Stomach (tissue), 9 donors: Measurements from ENCODE around the gene PBX3. TPM values are rescaled to one million over a fixed set of nuclear protein-coding genes. Genes with fewer than 3 reads are reported as not detected.

Source experiments
- DNase-seq, 2 donors: peaks; one replicate each; pipeline versions ENCODE4 v3.0.0 to v3.0.0-alpha.2; 2013 to 2019
- H3K27ac ChIP-seq, 5 donors: fragments of 200-600 bp in 4 of 5; sonication (generic) in 4 of 5; one replicate each; pipeline ENCODE4 v1.5.1; 2013 to 2019; ENCODE audit warnings: mild to moderate bottlenecking in 1 of 5, moderate library complexity in 1 of 5
- H3K27me3 ChIP-seq, 3 donors: fragments of 200-600 bp; sonication (generic); one replicate each; pipeline ENCODE4 v1.5.1; 2017 to 2019; ENCODE audit warnings: mixed run types in 1 of 3
- H3K36me3 ChIP-seq, 4 donors: fragments of 200-600 bp; sonication (generic); 1 replicate in 3 of 4; 2 replicates in 1 of 4; pipeline ENCODE4 v1.5.1; 2016 to 2019
- H3K4me1 ChIP-seq, 4 donors: fragments of 200-600 bp; sonication (generic); one replicate each; pipeline ENCODE4 v1.5.1; 2016 to 2019
- H3K4me3 ChIP-seq, 4 donors: fragments of 200-600 bp; sonication (generic) in 3 of 4; one replicate each; pipeline ENCODE4 v1.5.1; 2016 to 2019; ENCODE audit warnings: mild to moderate bottlenecking in 1 of 4
- H3K9me3 ChIP-seq, 4 donors: fragments of 200-600 bp; sonication (generic); one replicate each; pipeline ENCODE4 v1.5.1; 2016 to 2019
- CTCF ChIP-seq, 7 experiments: fragments of 450-650 bp in 4 of 7; fragments of 200-600 bp in 3 of 7; sonication (generic) in 3 of 7; IDR thresholded peaks; one replicate each; pipeline ENCODE4 v1.5.1; 2016 to 2019; ENCODE audit warnings: antibody characterized with exemption in 7 of 7, control low read depth in 2 of 7, mild to moderate bottlenecking in 1 of 7
- EP300 ChIP-seq: sonication (generic); formaldehyde crosslinking; IDR thresholded peaks from one replicate; pipeline ENCODE4 v1.6.1; 2017; ENCODE audit warnings: antibody characterized with exemption
- POLR2A ChIP-seq, 4 donors: fragments of 450-650 bp; IDR thresholded peaks; one replicate each; pipeline ENCODE4 v1.6.1; 2016; ENCODE audit warnings: antibody characterized with exemption in 4 of 4, control low read depth in 2 of 4, mild to moderate bottlenecking in 1 of 4, moderate library complexity in 1 of 4
- POLR2AphosphoS5 ChIP-seq, 3 donors: sonication (generic); formaldehyde crosslinking; IDR thresholded peaks; one replicate each; pipeline ENCODE4 v1.6.1; 2016; ENCODE audit warnings: antibody characterized with exemption in 3 of 3
- WGBS, 5 donors: extraction: QIAGEN DNeasy Blood & Tissue Kit in 3 of 5; methylation state at CpG; one replicate each; pipeline versions ENCODE4 v1.1.5 to v1.1.7; 2013 to 2018; 5-methylcytosine and 5-hydroxymethylcytosine counted together
- intact Hi-C: fragments of 100-400 bp; cut with DNase I; formaldehyde crosslinking; loops from one replicate; pipeline ENCODE4 v1.15.1; 2023; ENCODE audit warnings: low total_unique reads
- polyA plus RNA-seq, 3 donors: library from polyadenylated mRNA; stranded (reverse); fragments of 200-250 nt; gene quantifications; one replicate each; pipeline ENCODE4 v1.2.3, GENCODE V29; 2013
- total RNA-seq, 5 donors: library from RNA; depleted of rRNA; stranded (reverse); fragments of >200 nt; gene quantifications; one replicate each; pipeline versions ENCODE4 v1.1.0 to v1.2.3, GENCODE V29; 2014 to 2016
- donor health status: healthy with polysubstance abuse.
- donor health status: Bipolar disorder and iron deficiency.
- donor health status: healthy.

The PBX3 gene
- total and polyA plus RNA-seq, 8 donors = 9.3 to 59.1 (median 16.2) TPM

DNA sequence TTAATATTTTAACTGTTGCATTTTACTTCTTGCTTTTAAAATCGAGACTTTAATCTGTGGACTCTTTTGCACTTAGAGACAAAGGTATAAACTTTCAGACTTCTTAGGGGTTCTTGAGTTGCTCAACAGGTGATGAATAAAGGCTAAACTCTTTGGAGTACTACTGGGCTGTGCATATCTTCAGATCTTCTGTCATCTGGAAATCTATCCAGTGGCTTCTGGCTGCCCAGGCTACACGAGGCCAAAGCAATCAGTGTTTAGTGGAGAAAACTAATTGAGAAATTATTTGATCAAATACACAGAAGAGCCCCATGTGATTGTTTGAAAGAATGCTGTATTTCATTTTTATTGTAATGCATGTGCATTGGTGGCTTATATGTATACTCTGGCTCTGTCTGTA, 146.1 kb downstream of the PBX3 start:
- DNase-seq = no peak
- peaks cover 8 to 72% (median 38%) of the 10 kb centered on the region in 4 donors for H3K4me1 ChIP-seq
- TF ChIP-seq EP300 (no peak), POLR2A (IDR thresholded peaks at IDR 0.05) (no peak), POLR2AphosphoS5 (IDR thresholded peaks at IDR 0.05) (no peak), CTCF (IDR thresholded peaks at IDR 0.05) (no peak)
- intact Hi-C loops = no loop called here
- H3K36me3 ChIP-seq = no peaks in the 10 kb centered on the region
- H3K27me3 ChIP-seq = no peaks in the 10 kb centered on the region
- no peak overlapping the region for H3K27ac ChIP-seq
- H3K4me3 ChIP-seq = no peak overlapping the region
- H3K9me3 ChIP-seq = no peaks in the 10 kb centered on the region
- WGBS, 5 donors = 64 to 72% (median 65%) methylated on average over 2 of the region's 2 CpGs

DNA sequence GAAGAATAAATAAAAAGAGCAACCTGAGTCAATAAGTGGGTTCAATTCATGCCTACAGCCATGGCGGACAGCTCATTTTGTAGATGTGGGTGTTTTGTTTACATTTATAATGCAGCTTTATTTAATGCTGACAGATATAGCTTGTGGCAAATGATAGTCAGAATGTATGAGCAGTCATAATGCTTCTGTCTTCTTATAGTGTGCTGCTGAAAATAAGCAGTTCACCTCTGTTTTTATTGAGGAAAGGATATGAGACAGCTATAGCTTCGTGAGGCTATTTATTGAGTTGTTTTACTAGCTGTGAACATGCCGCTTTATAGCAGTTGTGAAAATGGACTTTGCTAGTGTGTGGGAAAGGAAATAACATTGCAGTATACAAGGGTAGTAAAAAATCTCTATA, 147.4 kb downstream of the PBX3 start:
- Histone ChIP-seq H3K27me3 (no peaks in the 10 kb centered on the region), H3K4me3 (no peak overlapping the region), H3K27ac (no peak overlapping the region), H3K36me3 (no peaks in the 10 kb centered on the region), H3K4me1 (peaks cover 8 to 63% (median 34%) of the 10 kb centered on the region in 4 donors), H3K9me3 (no peaks in the 10 kb centered on the region)
- no peak for TF ChIP-seq CTCF (IDR thresholded peaks at IDR 0.05)
- TF ChIP-seq POLR2AphosphoS5 (IDR thresholded peaks at IDR 0.05) = no peak
- TF ChIP-seq POLR2A (IDR thresholded peaks at IDR 0.05) = no peak
- no peak for TF ChIP-seq EP300
- WGBS, 5 donors = 67 to 84% (median 71%) methylated on average over 3 of the region's 3 CpGs
- DNase-seq = no peak
- intact Hi-C loops = no loop called here

GRCh38 chr9:125896404-125896803, 149.2 kb downstream of the PBX3 start:
- WGBS, 5 donors = 85 to 96% (median 92%) methylated on average over 2 of the region's 2 CpGs
- no peaks in the 10 kb centered on the region for H3K9me3 ChIP-seq
- no peak overlapping the region for H3K4me3 ChIP-seq
- intact Hi-C loops = no loop called here
- TF ChIP-seq EP300 = no peak
- no peak for TF ChIP-seq CTCF (IDR thresholded peaks at IDR 0.05)
- no peak for TF ChIP-seq POLR2AphosphoS5 (IDR thresholded peaks at IDR 0.05)
- no peak for TF ChIP-seq POLR2A (IDR thresholded peaks at IDR 0.05)
- peaks cover 0 to 57% (median 27%) of the 10 kb centered on the region in 4 donors for H3K4me1 ChIP-seq
- no peaks in the 10 kb centered on the region for H3K36me3 ChIP-seq
- H3K27ac ChIP-seq = no peak overlapping the region
- no peaks in the 10 kb centered on the region for H3K27me3 ChIP-seq
- no peak for DNase-seq

- Histone ChIP-seq H3K9me3 (no peaks in the 10 kb centered on the region), H3K36me3 (no peaks in the 10 kb centered on the region), H3K27me3 (no peaks in the 10 kb centered on the region), H3K4me1 (peaks cover 0 to 58% (median 27%) of the 10 kb centered on the region in 4 donors), H3K4me3 (no peak overlapping the region), H3K27ac (no peak overlapping the region)
- no peak for DNase-seq
- TF ChIP-seq CTCF (IDR thresholded peaks at IDR 0.05) (no peak), POLR2AphosphoS5 (IDR thresholded peaks at IDR 0.05) (no peak), EP300 (no peak), POLR2A (IDR thresholded peaks at IDR 0.05) (no peak)
- WGBS, 5 donors = 63 to 73% (median 67%) methylated on average over 2 of the region's 2 CpGs
- intact Hi-C loops = no loop called here
Observed at GRCh38 chr9:125896964-125897363, 149.8 kb downstream of the PBX3 start.
